HepG2 (cell line): Measurements from ENCODE around the gene PCYT2. TPM values are rescaled to one million over a fixed set of nuclear protein-coding genes. Genes with fewer than 3 reads are reported as not detected.

ENCODE experiments used
- CCAR2 ChIP-seq: fragments of 200-400 bp; formaldehyde crosslinking; optimal IDR thresholded peaks from 2 replicates; pipeline ENCODE3; 2018; ENCODE audit warnings: low read depth, mild to moderate bottlenecking, low read length, moderate library complexity
- NAIF1 ChIP-seq: sonication (generic); formaldehyde crosslinking; IDR thresholded peaks from 2 replicates; pipeline ENCODE4 v1.5.0; 2020; ENCODE audit warnings: mild to moderate bottlenecking, missing genetic modification reagents, borderline replicate concordance
- PPARG ChIP-seq: conservative IDR thresholded peaks from 2 replicates; pipeline ENCODE4 v1.6.1; 2016; ENCODE audit warnings: missing biosample characterization, missing genetic modification reagents
- TCF12 ChIP-seq, 2 experiments: fragments of 450-650 bp in 1 of 2; sonication (generic) in 1 of 2; formaldehyde crosslinking in 1 of 2; IDR thresholded peaks; 2 replicates each; pipeline versions ENCODE4 v1.6.1 to v1.8.0; 2017 to 2022; ENCODE audit warnings: antibody characterized with exemption in 1 of 2, mild to moderate bottlenecking in 1 of 2, missing genetic modification reagents in 1 of 2, moderate library complexity in 1 of 2
- ZBTB7B ChIP-seq: sonication (generic); formaldehyde crosslinking; IDR thresholded peaks from 2 replicates; pipeline ENCODE4 v1.4.0; 2020; ENCODE audit warnings: missing genetic modification reagents
- ZNF101 ChIP-seq: sonication (generic); formaldehyde crosslinking; IDR thresholded peaks from 2 replicates; pipeline ENCODE4 v1.4.0; 2020; ENCODE audit warnings: mild to moderate bottlenecking, low read depth, missing genetic modification reagents, borderline replicate concordance
- ZNF777 ChIP-seq: sonication (generic); formaldehyde crosslinking; IDR thresholded peaks from 2 replicates; pipeline ENCODE4 v1.4.0; 2020; ENCODE audit warnings: missing genetic modification reagents
- polyA plus RNA-seq, 8 experiments: library from polyadenylated mRNA; depleted of rRNA in 3 of 8; stranded (reverse) in 7 of 8; unstranded in 1 of 8; fragments of >200 nt; fragmentation: Illumina TruSeq in 4 of 8; extraction: Trizol in 4 of 8; gene quantifications; 2 replicates each; pipeline versions ENCODE4 v1.2.1 to v1.2.3, GENCODE V29; 2011 to 2016; ENCODE audit warnings: low read depth in 4 of 8, missing spikeins in 1 of 8, mixed read lengths in 1 of 8; ENCODE audit not compliant: insufficient read depth in 1 of 8
- total RNA-seq, 5 experiments: library from RNA; depleted of rRNA; stranded (reverse); fragments of >200 nt; fragmentation: Illumina TruSeq; extraction: Trizol; gene quantifications; 2 replicates each; pipeline ENCODE4 v1.2.3, GENCODE V29; 2016; ENCODE audit warnings: low read depth in 1 of 5
- TF ChIP-seq, protein P1 (sequence below): sonication (generic); formaldehyde crosslinking; IDR thresholded peaks from 2 replicates; pipeline ENCODE4 v1.5.0; 2020; ENCODE audit warnings: mild to moderate bottlenecking, missing genetic modification reagents
- TF ChIP-seq, protein P2 (sequence below): IDR thresholded peaks from 2 replicates; pipeline ENCODE4 v1.6.1; 2016; ENCODE audit warnings: missing compliant biosample characterization, missing genetic modification reagents, borderline replicate concordance
- TF ChIP-seq, protein P3 (sequence below): sonication (generic); formaldehyde crosslinking; IDR thresholded peaks from 2 replicates; pipeline ENCODE4 v1.8.0; 2022; ENCODE audit warnings: mild to moderate bottlenecking, missing genetic modification reagents, borderline replicate concordance
- TF ChIP-seq, protein P4 (sequence below): sonication (generic); formaldehyde crosslinking; IDR thresholded peaks from 2 replicates; pipeline ENCODE4 v1.5.1; 2020; ENCODE audit warnings: missing genetic modification reagents, mild to moderate bottlenecking, borderline replicate concordance
- TF ChIP-seq, protein P5 (sequence below): sonication (generic); formaldehyde crosslinking; IDR thresholded peaks from 2 replicates; pipeline ENCODE4 v1.4.0; 2020; ENCODE audit warnings: missing genetic modification reagents
- TF ChIP-seq, protein P6 (sequence below): sonication (generic); formaldehyde crosslinking; IDR thresholded peaks from 2 replicates; pipeline ENCODE4 v1.4.0; 2020; ENCODE audit warnings: mild to moderate bottlenecking, missing genetic modification reagents

Gene PCYT2
- total and polyA plus RNA-seq, 2 of the 13 experiments (the other 11 are each of a cell fraction or from before 2014, with no cell fraction given): 147 to 297 TPM

DNA sequence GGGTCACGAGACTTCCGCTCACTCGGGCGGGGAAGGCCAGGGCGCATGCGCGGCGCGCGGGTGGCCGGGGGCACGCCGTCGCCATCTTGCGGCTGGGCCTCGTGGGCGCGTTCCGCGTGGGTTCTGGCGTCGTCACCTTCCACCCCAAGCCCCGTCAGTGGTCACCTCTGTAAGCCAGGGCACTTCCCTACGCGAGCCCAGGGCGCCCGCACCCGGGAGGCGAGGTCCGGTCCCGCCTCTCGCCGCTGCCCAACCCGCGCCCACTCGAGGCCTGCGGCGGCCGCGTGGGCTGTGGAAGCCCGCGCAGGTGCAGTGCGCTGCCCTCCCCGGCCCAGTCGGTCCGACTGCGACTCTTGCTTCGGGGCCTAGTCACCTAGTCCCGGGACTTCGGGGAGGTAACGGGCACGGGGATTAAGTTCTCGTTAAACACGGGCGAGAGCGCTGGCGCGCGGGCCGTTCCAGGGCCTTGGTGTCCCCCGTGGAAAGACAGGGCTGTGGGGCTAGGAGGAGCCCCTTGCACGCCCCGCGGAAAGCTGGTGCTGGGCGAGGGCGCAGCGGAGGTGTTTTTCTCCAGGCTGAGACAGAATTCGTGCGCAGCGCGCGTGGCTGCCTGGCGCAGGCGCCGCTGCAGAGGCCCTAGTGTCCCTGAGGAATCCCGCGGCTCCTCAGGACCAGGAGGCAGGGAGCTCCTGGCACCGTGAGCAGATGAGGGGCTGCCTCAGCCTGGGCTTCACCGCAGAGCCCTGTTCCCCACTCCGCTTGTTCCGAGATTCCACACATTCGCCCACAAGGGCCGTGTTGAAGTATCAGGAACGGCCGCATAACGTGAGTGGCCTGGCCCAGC lies 39.6 kb downstream of the PCYT2 start (continued):
- TF ChIP-seq, protein P1, sequence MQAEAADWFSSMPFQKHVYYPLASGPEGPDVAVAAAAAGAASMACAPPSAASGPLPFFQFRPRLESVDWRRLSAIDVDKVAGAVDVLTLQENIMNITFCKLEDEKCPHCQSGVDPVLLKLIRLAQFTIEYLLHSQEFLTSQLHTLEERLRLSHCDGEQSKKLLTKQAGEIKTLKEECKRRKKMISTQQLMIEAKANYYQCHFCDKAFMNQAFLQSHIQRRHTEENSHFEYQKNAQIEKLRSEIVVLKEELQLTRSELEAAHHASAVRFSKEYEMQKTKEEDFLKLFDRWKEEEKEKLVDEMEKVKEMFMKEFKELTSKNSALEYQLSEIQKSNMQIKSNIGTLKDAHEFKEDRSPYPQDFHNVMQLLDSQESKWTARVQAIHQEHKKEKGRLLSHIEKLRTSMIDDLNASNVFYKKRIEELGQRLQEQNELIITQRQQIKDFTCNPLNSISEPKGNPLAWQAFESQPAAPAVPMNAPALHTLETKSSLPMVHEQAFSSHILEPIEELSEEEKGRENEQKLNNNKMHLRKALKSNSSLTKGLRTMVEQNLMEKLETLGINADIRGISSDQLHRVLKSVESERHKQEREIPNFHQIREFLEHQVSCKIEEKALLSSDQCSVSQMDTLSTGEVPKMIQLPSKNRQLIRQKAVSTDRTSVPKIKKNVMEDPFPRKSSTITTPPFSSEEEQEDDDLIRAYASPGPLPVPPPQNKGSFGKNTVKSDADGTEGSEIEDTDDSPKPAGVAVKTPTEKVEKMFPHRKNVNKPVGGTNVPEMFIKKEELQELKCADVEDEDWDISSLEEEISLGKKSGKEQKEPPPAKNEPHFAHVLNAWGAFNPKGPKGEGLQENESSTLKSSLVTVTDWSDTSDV (CRISPR knock-in tag): 0 out of 2 replicates have a peak, but pooled peaks have one; percentile 85
- TF ChIP-seq ZNF777 (CRISPR knock-in tag) (0 out of 2 replicates have a peak, but pooled peaks have one; percentile 52), ZNF101 (CRISPR knock-in tag) (peak; percentile 48; the same call in 1 of the 2 replicates), PPARG (CRISPR knock-in tag) (peak; percentile 35; the same call in 1 of the 2 replicates), NAIF1 (CRISPR knock-in tag) (peak; percentile 46; the same call in 1 of the 2 replicates), CCAR2 (no peak), TCF12 (IDR thresholded peaks at IDR 0.05) (no peak), TCF12 (CRISPR knock-in tag; IDR thresholded peaks at IDR 0.05) (peak; percentile 88; the same call in 1 of the 2 replicates), ZBTB7B (0 out of 2 replicates have a peak, but pooled peaks have one; percentile 47)
- TF ChIP-seq, protein P2, sequence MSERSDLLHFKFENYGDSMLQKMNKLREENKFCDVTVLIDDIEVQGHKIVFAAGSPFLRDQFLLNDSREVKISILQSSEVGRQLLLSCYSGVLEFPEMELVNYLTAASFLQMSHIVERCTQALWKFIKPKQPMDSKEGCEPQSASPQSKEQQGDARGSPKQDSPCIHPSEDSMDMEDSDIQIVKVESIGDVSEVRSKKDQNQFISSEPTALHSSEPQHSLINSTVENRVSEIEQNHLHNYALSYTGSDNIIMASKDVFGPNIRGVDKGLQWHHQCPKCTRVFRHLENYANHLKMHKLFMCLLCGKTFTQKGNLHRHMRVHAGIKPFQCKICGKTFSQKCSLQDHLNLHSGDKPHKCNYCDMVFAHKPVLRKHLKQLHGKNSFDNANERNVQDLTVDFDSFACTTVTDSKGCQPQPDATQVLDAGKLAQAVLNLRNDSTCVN (CRISPR knock-in tag): peak; percentile 65; the same call in 1 of the 2 replicates
- TF ChIP-seq, protein P3, sequence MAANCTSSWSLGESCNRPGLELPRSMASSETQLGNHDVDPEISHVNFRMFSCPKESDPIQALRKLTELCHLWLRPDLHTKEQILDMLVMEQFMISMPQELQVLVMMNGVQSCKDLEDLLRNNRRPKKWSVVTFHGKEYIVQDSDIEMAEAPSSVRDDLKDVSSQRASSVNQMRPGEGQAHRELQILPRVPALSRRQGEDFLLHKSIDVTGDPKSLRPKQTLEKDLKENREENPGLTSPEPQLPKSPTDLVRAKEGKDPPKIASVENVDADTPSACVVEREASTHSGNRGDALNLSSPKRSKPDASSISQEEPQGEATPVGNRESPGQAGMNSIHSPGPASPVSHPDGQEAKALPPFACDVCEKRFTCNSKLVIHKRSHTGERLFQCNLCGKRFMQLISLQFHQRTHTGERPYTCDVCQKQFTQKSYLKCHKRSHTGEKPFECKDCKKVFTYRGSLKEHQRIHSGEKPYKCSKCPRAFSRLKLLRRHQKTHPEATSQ (CRISPR knock-in tag): 0 out of 2 replicates have a peak, but pooled peaks have one; percentile 13
- TF ChIP-seq, protein P4, sequence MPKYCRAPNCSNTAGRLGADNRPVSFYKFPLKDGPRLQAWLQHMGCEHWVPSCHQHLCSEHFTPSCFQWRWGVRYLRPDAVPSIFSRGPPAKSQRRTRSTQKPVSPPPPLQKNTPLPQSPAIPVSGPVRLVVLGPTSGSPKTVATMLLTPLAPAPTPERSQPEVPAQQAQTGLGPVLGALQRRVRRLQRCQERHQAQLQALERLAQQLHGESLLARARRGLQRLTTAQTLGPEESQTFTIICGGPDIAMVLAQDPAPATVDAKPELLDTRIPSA (CRISPR knock-in tag): no peak; the same call in 1 of the 2 replicates
- TF ChIP-seq, protein P5, sequence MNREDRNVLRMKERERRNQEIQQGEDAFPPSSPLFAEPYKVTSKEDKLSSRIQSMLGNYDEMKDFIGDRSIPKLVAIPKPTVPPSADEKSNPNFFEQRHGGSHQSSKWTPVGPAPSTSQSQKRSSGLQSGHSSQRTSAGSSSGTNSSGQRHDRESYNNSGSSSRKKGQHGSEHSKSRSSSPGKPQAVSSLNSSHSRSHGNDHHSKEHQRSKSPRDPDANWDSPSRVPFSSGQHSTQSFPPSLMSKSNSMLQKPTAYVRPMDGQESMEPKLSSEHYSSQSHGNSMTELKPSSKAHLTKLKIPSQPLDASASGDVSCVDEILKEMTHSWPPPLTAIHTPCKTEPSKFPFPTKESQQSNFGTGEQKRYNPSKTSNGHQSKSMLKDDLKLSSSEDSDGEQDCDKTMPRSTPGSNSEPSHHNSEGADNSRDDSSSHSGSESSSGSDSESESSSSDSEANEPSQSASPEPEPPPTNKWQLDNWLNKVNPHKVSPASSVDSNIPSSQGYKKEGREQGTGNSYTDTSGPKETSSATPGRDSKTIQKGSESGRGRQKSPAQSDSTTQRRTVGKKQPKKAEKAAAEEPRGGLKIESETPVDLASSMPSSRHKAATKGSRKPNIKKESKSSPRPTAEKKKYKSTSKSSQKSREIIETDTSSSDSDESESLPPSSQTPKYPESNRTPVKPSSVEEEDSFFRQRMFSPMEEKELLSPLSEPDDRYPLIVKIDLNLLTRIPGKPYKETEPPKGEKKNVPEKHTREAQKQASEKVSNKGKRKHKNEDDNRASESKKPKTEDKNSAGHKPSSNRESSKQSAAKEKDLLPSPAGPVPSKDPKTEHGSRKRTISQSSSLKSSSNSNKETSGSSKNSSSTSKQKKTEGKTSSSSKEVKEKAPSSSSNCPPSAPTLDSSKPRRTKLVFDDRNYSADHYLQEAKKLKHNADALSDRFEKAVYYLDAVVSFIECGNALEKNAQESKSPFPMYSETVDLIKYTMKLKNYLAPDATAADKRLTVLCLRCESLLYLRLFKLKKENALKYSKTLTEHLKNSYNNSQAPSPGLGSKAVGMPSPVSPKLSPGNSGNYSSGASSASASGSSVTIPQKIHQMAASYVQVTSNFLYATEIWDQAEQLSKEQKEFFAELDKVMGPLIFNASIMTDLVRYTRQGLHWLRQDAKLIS (CRISPR knock-in tag): 0 out of 2 replicates have a peak, but pooled peaks have one; percentile 69
- TF ChIP-seq, protein P6, sequence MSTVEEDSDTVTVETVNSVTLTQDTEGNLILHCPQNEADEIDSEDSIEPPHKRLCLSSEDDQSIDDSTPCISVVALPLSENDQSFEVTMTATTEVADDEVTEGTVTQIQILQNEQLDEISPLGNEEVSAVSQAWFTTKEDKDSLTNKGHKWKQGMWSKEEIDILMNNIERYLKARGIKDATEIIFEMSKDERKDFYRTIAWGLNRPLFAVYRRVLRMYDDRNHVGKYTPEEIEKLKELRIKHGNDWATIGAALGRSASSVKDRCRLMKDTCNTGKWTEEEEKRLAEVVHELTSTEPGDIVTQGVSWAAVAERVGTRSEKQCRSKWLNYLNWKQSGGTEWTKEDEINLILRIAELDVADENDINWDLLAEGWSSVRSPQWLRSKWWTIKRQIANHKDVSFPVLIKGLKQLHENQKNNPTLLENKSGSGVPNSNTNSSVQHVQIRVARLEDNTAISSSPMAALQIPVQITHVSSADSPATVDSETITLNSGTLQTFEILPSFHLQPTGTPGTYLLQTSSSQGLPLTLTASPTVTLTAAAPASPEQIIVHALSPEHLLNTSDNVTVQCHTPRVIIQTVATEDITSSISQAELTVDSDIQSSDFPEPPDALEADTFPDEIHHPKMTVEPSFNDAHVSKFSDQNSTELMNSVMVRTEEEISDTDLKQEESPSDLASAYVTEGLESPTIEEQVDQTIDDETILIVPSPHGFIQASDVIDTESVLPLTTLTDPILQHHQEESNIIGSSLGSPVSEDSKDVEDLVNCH: peak; percentile 82; the same call in 1 of the 2 replicates
